ENCODE measurements around the gene IL22RA1. TPM values are rescaled to one million over a fixed set of nuclear protein-coding genes. Genes with fewer than 3 reads are reported as not detected.

Gene IL22RA1
- total RNA-seq, 1 donor from 2014 or later, result not detected

DNA sequence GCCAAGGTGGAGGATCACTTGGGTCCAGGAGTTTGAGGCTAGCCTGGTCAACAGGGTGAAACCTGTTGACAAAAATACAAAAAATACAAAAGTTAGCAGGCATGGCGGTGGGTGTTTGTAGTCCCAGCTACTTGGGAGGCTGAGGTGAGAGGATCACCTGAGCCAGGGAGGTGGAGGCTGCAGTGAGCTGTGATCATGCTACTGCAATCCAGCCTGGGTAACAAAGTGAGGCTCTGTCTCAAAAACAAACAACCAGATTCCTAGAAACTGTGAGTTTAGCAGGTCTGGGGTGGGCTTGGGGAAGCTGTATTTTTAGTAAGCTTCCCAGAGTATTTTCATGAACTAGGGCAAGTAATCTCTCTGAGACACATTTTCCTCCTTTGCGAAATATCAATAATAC lies 25.8 kb downstream of the IL22RA1 start:
- DNase-seq (ENCODE audit: low read depth in 2 of 2), result no peak

DNA sequence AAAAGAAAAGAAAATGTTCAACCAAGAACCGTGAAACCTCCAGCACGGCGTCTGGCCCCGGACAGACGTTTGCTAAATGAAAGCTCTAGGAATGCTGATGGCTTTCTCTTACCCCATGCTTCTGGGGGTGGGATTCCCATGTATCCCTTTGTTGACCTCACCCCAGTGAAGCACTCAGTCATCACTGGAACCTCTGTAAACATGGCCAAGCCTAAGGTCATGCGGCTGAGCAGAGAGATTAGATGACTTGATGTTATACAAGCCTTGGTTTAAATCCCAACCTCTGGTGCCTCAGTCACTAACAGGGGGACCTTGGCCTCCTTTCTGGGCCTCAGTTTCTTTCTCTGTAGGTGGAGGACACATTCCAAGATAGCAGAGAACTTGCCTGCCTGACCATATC lies 28.2 kb downstream of the IL22RA1 start:
- DNase-seq (ENCODE audit: low read depth in 2 of 2), result no peak

DNA sequence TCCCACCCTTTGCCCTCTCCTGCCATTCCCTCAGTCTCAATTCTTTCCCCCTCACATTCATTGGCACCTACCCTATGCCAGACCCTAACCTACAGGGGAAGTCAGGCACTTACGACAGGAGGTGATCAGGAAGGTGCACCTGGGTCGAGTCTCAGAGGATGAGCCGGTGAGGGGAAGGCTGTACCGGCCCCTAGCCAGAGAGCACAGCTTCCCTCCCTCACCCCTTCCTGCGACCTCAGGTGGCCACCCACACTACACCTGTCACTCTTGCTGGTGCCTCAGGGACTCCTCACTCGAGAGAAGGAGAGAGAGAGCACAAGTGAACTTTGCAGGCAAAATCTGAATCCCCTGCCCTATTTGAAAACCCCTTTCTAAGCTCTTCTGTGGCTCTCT lies 29.3 kb downstream of the IL22RA1 start:
- DNase-seq (ENCODE audit: low read depth in 2 of 2), result no peak

DNA sequence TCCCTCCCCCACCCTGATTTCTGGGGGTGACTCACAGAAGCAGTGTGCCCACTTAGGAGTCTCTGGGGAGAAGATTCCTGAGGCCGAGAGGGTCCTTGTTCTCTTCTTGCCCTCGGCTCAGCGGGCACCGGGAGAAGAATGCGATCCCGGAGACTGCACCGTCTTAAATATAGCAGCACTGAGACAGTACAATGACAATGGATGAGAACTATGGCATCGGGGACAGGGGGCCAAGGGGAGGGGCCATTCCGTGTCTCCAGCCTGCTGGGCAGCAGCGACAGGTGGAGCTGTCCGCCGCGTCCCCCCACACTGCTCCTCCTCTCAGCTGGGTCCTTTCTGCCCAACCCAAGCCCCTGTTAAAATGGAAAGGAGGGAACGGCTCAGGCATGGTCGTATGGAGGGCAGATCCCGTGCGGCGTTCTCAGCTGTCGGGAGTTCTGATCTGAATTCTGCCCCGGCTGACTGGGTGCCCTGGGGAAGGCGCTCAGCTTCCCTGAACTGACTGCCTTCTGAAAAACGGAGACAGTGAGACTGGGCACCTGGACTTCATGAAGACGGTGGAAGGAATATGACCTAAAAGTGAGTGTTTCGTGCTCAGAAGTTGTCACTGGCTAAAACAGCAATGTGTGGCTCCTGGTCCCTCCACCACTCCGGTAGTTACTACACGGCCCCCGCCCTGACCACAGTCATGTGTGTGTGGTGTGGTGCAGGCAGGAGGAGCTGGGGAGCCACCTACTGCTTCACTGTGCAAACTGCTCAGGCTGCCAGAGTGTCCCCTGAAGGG lies 30.8 kb downstream of the IL22RA1 start, which contains the start of gene MYOM3:
Gene MYOM3, minus strand, starts transcription at position 140 of the 784 bp plus-strand sequence. CDS start 3,499 bp downstream, outside the sequence.
- DNase-seq (ENCODE audit: low read depth in 2 of 2), result peak; percentile 78 to 82

DNA sequence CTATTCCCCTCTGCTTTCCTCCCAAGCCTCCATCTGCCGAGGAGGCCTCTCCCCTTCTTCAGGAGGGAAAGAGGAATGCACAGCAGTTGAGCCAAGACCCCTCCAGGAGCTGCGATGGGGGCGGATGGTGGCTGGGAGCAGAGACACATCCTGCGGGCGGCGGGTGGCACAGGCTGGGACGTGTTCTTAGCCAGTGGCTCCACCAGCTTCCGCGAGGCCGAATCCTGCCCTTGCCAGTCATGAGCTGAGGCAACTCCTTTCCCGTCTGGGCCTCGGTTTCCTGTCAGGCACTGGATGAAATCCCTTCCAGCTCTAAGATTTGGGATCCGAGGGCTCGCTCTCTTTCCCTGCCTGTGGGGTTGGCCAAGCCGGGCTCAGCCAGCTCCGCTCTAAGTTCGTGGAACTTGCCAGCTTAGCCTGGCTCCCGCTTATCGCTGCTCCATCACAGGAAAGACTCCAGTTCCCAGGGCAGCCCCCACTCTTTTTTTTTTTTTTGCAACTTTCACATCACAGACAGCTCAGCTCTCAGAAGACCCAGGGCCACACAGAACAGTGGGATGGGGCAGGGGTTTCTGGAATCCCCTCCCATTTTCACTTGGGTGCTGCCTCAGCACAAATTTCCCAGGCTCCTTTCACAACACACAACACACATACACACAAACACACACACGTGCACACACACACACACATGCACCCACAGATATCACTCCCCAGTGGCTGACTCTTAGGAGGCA lies 31.5 kb downstream of the IL22RA1 start:
- peak in 1 of 2 donors; percentile 53 for DNase-seq (ENCODE audit: low read depth in 2 of 2)

DNA sequence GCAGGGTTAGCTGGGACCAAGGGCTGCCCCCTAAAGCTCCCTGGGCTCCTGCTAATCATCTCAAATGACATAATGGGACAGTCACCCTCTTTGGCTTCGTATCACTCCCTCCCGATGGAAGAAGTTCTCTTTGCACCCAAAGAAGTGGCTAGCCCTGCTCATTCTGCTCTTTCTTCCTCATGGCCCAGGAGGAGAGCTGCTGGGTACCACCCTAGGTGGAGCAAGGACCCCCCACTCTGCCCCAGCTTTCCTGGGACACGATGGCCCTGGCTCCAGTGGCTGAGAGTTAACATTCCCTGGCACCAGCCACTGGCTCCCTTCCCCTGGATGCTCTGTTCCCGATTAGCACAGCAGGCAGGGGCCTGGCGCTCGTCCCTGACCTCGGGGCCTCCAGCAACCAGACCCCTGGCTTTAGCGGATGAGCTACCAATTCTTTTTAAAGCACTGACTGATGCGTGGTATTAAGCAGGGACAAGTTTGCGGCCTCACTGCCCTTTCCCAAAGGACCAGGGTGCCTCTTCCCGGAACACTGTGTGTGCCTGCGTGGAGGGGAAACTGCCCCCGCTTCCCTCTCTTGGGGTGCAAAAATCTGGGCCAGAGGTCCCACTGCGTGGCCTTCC lies 32.2 kb downstream of the IL22RA1 start:
- no peak for DNase-seq (ENCODE audit: low read depth in 2 of 2)

DNA sequence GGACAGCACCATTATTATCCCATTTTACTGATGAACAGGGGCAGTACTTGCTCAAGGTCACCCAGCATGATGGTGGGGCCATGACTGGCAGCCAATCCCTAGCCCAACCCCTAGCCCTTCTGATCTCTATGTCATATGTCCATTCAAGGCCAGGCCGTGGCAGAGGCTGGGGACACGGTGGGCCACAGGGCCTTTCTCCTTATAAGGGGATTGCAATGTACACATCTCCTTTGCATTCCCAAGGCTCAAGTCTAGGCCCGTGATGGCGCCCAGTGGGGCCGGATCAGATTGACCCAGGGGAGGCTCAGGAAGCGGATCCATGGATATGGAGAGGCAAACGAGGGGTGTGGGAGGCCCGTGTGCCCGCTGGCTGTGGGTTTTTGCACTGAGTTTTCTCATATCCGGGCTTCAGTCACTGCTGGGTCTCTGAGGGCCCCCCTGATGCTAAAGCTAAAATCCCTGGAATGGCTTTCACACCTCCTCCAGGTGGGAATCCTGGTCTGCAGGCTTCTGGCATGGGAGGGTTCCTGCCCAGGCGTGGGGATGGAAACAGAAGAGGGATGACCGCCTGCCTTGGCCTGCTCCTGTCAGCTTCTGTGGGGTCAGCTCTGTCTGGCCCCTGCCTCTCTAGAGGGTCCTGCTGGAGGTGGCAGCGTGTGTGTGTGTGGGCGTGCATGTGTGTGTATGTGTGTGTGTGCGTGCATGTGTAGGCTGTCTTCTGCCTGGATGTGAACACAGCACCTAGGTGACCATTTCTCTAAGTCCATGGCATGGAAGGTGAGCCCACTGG lies 33.1 kb downstream of the IL22RA1 start:
- DNase-seq (ENCODE audit: low read depth in 2 of 2), result no peak

DNA sequence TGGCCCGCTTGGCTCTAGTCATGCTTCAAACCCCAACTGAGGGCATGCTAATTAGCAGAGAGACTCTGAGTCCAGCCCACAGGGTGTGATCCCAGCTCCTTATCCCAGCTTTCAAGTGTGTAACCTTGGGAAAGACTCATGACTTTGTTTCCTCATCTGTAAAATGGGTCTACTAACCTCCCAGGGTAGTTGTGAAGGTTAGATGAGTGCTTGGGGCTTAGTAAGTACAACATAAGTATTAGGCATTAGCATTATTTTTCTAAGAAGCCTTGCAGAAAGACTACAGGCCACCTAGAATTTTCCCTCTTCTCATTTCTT lies 33.8 kb downstream of the IL22RA1 start:
- no peak for DNase-seq (ENCODE audit: low read depth in 2 of 2)

DNA sequence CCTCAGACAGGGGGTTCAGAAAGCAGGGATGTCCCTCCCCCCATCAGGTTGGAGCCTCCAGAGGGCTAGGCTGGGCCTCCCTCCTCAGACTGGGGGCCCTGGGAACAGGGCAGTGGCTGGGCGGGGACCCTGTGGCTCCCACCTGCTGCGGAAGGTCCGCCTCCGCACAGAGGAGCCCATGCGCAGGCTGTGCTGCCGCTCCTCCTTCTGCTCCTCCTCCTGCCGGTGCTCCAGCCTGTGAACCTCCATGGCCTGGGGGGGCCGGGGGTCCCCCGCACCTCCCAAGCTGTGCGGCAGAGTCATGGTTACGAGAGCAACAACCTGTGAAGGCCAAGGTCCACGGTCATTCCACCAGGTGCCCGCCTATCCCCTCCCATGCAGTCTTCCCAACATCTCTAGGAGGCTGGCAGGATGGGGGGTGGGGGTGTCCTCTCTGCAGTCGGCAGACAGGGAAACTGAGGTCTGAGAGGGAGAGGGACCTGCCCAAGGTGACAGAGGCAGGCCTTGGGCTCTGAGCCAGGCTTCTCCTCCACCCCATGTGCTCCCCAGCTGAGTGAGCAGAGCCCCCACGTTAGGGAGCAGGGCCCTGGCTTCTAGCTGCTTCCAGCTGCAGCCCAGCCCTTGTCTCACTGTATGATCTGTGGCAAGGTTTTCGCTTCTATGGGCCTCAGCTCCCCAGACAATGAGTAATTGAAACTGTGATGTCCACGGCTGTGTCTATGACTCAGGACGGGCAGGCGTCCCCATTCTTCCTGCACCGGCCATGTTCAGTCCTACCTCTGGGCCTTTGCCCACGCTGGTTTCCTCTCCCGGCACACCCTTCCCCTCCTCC lies 34.4 kb downstream of the IL22RA1 start:
- DNase-seq (ENCODE audit: low read depth in 2 of 2), result peak; percentile 53 to 90

DNA sequence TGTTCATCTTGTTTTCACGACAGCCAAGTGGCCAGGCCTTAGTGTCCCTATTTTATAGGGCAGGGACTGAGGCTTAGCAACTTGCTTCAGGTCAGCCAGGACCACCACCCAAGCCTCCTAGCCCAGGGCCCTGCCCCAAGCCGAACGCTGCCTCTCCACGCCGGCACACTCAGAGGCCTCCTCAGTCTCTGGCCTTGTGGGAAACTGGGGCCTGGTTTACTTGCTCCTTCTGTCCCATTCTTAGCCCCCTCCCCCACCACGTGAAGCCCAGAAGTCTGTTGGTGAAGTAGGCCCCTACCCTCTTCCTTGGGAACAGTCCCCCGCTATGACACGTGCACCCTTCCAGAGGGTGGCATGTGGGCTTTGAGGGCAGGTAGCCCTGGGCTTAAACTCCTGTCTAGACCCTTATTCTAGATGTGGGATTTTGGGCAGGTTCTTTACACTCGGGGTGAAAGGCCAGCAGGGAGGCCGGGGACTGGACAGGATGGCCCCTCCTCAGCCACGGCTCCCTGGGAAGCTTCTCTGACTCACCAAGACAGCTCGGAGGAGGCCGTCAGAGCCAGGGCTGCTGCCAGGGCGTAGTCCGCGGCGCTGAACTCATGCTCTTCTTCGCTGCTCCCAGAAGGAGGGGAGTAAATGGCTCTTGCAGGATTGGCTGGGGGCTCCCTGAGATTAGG lies 35.3 kb downstream of the IL22RA1 start:
- peak in 1 of 2 donors; percentile 76 for DNase-seq (ENCODE audit: low read depth in 2 of 2)

DNA sequence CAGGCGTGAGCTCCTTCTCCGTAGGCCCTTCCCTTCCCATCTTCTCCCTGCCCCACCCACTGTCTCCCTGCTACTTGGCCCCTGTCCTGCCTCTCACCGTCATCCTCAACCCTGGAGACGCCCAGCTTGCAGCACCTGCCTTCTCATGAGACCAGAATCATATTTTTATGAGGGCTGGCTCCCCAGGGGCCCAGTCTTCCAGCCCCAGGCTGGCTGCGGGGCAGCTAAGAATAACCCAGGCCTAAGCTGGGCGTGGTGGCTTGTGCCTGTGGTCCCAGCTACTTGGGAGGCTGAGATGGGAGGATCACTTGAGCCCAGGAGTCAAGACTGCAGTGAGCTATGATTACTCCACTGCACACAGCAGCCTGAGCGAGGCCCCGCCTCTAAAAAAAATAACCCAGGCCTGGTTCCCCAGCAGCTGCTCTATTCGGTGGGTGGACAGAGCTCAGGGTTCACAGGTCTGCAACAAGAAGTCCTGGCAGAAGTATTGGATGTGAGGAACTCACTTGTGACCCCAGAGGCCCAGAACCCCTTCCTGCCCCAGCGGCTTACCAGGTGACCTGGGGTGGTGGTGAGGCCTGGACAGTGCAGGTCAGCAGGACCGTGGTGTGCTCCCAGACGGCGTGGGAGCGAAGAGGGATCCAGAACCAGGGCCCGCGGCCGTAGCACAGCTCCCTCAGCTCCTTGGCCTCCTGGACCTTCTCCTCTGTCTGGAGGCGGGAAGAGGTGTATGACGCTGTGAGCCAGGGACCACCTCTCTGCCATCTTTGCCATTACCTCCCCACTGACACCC lies 37.4 kb downstream of the IL22RA1 start:
- no peak for DNase-seq (ENCODE audit: low read depth in 2 of 2)

DNA sequence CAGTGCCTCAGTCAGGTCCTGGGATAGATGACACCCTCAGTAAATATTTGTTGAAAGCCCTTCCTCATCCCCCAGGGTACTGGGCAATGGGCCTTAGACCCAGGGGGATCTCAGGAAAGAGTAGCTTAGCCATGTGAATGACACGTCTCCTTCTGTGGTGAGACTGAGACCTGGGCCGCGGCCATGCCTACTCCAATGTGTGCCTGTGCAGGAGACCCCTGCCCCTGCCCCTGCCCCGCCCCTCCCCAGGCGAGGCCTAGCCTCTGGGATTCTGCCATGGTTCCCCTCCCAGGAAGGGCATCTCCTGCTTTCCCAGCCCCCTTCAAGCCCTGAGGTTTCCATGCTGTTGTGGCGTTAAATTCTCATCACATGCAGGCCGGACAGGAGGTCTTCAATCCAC lies 38.1 kb downstream of the IL22RA1 start:
- no peak for DNase-seq (ENCODE audit: low read depth in 2 of 2)

DNA sequence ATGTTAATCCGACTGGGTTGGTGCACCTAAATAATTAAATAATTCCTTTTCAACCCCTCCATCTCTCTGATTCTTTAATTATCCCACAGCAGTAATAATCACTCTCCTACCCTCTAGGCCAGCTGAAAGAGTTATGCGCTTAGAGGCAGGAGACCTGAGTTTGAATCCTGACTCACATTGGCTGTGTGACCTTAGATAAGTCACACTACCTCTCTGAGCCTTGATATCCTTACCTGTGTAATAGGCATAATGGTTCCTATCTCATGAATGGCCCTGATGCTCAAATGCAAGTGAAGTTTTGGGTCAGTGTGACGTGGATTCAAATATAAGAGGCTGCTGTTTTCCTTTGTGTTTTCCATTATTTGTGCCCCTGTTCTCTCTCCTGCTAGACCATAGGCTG lies 39.1 kb downstream of the IL22RA1 start:
- no peak for DNase-seq (ENCODE audit: low read depth in 2 of 2)

DNA sequence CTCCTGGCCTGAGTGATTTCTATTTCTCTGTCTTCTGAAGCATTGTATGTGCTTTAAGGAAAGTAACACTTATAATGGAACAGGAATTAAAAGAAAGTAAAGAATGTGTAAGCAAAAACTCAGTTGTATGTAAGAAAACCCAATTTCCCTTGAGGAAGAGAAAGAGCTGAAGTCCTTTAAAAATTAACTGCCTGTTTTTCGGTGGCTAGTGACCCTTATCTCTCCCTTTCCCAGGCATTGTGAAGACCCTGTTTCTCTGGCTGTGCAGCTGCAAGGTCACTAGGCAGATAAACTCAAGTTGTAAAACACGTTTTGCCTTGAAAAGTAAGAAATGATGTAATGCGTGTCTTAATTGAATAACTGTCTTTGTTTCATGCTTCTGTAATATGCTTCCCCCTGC lies 39.5 kb downstream of the IL22RA1 start:
- no peak for DNase-seq (ENCODE audit: low read depth in 2 of 2)

DNA sequence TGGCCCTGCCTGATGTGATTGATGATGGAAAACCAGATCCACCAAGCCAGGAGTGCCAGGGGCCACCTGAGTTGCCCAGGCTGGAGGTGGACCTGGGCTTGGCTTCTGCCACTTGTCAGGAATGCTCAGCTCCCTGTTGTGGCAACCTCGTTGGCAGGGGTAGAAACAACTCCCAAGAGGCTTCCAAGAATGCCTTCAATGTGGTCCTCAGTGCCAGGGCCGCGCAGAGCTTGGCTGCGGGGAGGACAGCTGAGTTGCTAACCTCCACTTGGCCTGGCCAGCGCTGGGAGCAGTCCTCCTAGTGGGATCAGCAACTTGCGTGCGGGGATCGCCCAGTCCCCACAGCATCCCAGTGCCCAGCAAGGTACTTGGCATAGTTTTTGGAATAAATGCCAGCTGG lies 40.0 kb downstream of the IL22RA1 start:
- no peak for DNase-seq (ENCODE audit: low read depth in 2 of 2)

DNA sequence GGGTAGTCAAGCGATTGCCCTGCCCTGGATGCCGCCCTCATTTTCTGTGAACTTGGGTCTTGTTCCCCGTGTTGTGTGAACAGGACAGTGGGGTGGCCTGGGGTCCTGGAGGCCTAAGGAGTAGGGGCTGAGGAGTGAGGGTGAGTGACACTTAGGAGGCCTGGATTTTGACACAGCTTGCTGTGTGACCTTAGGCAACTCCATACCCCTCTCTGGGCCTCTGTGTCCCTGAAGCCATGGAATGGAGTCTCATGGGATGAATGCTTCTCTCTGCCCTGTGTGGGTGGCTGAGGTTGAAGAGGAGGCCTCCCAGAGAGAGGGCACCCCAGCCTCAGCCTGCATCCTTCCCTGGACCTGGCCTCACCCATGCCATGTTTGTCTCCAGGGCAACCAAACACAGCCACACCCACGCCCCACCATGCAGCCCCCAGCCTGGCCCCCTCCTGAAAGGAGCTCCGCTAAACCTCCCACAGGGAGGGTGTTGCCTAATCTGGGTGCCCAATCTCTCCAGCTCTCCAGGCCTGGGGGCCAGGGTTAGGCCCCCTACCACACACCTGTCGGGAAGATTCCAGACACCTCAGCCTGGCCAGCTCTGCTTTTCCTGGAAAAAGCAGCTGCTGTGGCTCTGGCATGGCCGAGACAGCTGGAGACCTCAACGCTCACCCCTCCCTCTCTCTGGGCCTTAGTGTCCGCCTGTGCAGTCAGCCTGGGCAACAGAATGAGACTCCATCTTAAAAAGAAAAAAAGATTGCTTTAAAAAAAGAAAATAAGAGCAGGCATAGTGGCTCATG lies 40.9 kb downstream of the IL22RA1 start:
- no peak for DNase-seq (ENCODE audit: low read depth in 2 of 2)

DNA sequence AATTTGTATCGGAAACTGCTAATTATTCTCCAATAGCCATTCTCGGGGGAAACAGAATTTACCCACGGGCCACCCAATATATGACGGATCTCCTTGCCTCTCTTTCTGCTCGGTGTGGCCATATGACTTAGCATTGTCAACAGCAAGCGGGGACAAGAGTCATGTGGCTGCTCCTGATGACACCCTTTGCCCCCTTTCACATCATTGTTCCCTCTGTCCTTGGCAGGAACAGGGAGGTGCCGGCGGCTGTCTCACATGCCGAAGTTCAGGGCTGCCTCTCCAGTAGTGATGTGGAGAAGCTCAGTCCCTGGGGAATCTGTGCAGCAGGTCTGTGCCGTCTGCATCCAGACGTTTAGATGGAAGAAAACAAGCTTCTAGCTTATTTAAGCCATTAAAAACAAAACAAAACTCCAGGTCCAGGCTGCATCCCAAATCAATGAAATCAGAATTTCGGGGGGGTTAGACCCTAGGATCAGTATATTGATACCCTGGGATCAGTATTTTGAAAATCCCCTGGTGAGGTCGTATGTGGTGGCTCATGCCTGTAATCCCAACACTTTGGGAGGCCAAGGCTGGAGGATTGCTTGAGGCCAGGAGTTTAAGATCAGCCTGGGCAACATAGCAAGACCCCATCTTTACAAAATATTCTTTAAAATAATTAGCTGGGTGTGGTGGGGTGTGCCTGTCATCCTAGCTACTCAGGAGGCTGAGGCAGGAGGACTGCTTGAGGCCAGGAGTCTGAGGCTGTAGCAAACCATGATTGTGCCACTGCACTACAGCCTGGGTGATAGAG lies 41.8 kb downstream of the IL22RA1 start:
- no peak for DNase-seq (ENCODE audit: low read depth in 2 of 2)

Measured in lung microvascular endothelial cell (primary cell).